Raji (cell line): ENCODE results near the gene VWA5B1.

Experiments used
- POLR2A ChIP-seq: IDR thresholded peaks from 2 replicates; pipeline ENCODE4 v1.6.1; 2011; ENCODE audit warnings: low read depth, low read length, control low read depth; ENCODE audit not compliant: insufficient read depth

The VWA5B1 gene

DNA sequence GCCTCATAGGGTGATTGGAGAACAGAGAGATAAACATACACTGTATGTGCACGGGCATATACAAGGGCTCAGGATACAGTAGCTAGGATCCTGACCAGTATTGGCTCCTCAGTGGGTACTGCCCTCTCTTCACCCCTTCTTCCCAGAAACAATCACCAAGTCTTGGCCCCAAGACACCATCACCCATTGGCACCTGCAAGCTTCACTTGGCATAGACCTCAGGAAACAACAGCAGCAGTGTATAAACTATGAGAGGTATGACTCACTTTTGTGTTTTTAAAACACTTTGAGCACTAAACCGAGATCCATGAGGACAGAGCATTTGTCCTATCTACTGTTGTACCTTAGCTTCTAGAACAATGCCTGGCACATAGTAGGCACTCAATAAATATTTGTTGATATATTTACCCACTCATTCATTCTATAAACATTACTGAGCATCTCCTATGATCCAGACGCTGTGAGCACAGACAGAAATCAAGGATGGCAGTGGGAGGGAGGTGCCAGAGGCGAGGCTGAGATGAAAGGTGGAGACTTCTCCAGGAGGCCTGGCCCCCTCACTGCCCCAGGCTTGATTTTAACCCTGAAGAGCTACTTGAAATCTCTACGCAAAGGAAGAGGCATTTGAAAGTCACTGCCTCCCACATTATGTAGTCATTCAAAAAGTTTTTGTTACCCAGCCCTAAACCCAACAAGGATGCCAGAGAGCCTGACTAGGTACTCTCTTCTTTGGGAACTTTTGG is 100.1 kb downstream of the VWA5B1 start:
- TF ChIP-seq POLR2A: no peak

DNA sequence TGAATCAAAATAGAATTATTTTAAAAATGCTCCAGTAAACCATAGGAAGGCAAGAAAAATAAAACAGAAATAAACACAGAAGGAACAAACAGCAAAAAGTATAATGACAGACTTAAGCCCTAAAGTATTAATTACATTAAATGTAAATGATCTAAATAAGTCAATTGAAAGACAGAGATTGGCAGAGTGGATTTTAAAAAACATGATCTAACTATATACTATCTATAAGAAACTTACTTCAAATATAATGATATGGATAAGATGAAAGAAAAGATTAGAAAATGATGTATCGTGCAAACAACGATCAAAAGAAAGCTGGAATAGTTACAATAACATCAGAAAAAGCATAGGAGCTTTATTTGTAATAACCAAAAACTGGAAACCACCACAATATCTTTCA is 104.6 kb downstream of the VWA5B1 start:
- no peak for TF ChIP-seq POLR2A

DNA sequence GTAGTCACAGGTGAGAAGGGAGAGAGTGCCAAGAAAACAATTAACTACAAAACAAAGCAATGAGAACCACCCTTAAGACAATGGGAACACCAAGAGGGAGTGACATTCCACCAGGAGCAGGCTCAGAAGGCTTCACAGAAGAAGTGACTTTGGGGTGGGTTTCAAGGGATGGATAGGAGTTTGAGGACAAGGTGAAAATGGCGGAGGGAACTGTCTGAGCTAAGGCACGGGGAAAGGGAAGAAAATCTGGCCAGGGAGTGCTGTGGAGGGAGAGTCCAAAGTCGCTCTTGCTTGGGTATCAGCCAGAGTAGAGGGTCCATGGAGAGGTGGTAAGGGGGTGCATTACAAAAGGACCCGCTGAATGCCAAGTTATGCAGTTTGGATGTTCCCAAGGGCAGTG is 108.1 kb downstream of the VWA5B1 start:
- TF ChIP-seq POLR2A: no peak

DNA sequence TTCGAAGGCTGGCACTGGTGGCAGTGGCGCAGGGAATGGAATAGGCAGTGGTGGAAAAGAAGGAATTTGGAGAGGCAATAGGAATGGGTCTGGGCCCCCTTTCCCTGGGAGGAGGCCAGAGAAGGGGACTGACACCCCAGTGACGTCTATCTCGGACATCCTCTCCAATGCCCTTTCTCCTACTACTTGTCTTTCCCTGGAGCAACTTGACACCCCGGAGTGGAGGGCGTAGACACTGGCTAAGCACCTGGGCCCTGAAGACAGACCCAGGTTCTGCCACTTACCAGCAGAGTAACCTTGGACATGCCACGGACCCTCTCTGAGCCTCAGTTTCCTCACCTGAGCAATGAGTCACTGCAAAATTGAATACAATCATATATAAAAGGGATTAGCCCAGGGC is 108.5 kb downstream of the VWA5B1 start:
- TF ChIP-seq POLR2A: no peak

DNA sequence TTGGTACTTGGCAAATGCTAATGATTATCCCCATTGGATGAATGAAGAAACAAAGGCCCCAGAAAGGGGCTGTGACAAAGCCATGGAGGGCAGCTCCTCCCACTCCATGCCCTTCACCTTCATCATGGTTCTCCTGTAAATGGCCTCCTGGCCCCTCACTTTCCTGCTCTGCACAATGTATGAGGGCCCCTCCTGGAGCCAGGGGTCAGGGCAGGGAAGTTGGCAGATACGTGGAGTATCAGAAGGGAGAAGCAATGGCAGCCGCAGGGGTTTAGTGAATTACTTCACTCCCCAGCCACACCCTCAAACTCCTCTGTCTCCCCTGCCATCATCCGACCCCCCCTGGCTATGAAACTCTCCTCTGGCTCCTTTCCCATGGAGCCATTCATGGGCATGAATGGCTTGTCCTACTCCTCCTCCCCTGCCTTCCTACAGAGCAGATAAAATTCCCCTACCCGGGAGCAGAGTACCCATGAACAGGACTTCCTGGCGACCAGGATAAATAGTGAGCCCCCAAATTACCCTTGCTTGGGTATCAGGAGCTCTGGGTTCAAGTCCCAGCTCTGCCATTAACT is 109.0 kb downstream of the VWA5B1 start:
- no peak for TF ChIP-seq POLR2A

DNA sequence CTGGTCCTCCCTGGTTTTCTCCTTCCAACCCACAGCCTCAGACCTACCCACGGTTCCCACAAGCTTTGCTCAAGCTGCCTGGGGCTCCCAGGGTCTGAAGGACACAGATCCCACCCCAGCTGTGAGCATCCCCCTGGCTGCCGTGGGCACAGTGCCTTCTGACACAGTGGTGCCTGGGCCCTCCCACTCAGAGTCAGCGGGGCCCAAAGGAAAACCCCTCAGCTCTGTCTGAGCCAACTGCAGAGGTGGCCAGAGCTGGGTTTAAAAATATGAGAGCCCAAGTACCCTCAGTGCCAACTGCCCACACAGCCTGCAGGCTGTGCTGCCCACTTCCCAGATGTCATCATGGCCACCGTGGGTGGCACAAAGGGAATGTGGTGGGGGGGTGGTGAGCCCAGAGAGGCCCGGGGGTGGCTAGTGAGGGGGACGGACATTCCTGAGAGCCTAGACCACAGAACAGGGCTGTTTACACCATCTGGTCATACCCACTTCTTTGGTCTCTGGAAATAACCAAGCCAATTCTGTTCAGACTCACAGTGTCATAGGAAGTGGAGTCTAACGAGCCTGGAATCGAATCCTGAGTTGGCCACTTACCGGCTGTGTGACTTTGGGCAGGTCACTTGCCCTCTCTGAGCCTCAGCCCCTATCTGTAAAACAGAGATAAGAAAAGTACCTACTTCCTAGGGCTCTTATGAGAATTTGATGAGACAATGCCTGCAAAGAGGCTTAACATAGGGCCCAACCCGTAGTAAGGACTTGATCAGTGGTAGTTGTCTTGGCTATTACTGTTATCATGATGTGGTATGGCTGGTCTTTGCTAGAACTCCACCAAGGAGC is 109.9 kb downstream of the VWA5B1 start:
- TF ChIP-seq POLR2A: no peak

DNA sequence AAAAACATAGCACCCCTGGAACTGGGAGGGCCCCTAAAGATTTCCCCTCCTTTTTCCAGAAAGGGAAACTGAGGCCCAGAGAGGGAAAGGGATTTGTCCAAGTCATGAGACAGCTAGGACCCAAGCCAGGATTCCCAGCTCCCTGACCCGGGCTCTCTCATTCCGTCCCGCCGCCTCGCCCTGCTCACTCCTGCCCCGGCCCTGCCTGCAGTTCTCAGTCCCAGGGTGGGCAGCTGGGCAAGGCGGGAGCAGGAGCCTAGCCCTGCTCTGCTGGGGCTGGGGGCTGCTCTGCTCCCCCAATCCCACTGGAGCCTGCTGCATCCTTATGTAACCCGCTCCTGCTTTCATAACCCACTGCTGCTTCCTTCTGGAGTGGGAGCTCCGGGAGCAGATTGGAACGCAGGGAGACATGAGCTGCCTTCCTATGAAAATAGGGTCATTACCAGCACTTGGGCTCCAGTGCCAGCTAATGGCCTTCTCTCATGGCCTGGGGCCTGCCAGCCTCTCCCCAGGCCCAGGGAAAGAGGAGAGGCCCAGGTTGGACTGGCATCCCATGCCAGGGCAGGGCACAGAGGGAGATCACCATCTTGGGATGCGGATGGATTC is 110.8 kb downstream of the VWA5B1 start:
- TF ChIP-seq POLR2A: no peak

DNA sequence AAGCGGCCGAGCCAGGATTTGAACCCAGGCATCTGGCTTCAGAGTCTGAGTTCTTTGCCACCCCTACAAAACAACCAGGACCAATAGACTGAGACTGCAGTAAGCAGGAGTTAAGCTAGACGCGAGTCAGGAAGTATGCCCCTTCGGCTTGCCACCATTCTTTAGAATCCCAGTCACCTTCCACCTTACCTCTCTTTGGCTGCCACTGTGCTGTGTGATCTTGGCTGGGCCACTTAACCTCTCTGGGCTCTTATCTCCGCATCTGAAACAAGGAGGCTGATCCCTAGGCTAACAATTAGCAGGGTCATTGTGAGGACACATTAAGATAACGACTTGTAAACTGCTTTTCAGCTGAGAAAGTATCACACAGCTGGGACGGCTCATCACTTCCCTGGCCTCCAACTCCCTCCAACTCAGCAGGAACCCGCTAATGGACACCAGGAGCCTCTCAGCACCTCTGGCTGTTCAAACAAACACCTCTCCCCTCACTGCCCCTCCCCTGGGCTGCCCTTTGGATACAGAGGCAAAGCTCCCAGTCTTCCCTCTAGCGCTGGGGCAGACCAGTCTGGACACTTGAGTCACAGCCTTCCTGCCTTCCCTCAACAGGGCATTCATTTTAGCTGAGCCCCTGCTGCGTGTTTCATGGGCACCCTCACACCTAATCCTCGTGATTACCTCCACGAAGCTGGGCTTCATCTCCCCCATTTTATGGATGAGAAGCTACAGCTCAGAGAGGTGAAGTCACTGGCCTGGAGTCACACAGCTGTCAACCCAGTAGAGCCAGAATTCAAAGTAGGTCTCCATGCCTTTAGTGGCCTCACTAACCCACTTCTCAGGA is 112.1 kb downstream of the VWA5B1 start:
- TF ChIP-seq POLR2A: no peak

DNA sequence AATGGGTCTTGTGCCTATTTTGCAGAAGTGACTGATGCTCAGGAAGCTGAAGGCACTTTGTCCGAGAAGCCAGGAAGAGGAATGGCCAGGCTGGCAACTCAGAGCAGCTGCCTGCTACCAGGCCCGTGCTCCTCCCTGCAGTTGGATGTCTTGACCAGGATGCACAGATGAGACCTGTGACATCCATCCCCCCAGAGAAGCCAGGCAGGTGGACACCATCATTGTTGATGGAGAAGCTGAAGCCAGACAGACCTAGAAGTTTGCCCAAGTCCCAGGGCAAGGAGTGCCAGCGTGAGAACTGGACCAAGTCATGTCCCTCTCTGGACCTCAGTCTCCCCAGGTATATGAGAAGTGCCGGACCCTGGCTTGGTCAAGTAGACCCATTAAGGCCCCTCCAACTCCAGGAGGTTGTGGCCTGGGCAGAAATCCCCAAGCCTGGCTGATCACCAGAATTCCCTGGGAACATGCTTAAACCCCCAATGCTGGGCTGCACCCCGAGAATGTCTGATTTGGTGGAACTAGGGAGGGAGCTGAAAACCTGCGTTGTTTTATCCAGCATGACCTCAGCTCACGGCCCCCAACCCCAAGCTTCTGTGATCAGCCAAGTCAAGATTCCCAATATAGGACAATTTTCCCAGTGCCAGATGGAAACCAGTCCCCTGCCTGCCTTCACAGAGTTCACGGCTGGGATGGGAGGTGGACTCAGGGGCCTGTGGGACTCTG is 112.9 kb downstream of the VWA5B1 start:
- no peak for TF ChIP-seq POLR2A

DNA sequence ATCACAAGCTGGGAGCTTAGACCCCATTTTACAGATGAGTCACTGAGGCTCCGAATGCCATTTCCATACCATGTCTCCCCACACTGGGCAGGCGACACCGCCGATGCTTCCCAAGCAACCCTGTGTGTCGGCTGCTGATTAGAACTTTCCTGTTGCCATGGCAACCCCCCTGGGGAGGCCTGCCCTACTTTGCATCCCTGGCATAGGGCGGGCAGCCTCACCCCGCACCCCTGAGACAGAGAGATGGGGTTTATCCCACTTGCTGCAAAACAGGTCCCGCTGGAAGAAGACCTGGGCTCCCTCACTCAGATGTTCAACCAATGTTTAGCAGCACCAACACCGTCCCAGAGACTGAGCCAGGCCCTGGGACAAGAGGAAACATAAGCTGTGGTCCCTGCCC is 113.8 kb downstream of the VWA5B1 start:
- TF ChIP-seq POLR2A: peak; percentile 48; the same call in 1 of the 2 replicates
